Subcutaneous abdominal adipose tissue (tissue), 5 donors: ENCODE data around the gene UBASH3B.

Experiments used
- H3K27ac ChIP-seq: one replicate; pipeline ENCODE4 v1.7.0; 2013; ENCODE audit warnings: low read depth, mild to moderate bottlenecking, inconsistent platforms, low read length, moderate library complexity
- H3K27me3 ChIP-seq, 5 donors: one replicate each; pipeline ENCODE4 v1.7.0; 2013; ENCODE audit warnings: low read length in 5 of 5, inconsistent platforms in 1 of 5; ENCODE audit not compliant: control insufficient read depth in 5 of 5, insufficient read depth in 4 of 5
- H3K36me3 ChIP-seq, 5 donors: one replicate each; pipeline ENCODE4 v1.7.0; 2013; ENCODE audit warnings: low read length in 5 of 5; ENCODE audit not compliant: control insufficient read depth in 5 of 5, insufficient read depth in 5 of 5
- H3K4me1 ChIP-seq, 5 donors: one replicate each; pipeline ENCODE4 v1.7.0; 2013; ENCODE audit warnings: low read length in 5 of 5, mild to moderate bottlenecking in 3 of 5, moderate library complexity in 1 of 5; ENCODE audit not compliant: control insufficient read depth in 5 of 5, insufficient read depth in 5 of 5
- H3K4me3 ChIP-seq, 5 donors: one replicate each; pipeline ENCODE4 v1.7.0; 2013; ENCODE audit warnings: low read length in 5 of 5, low read depth in 1 of 5
- H3K9ac ChIP-seq, 5 donors: one replicate each; pipeline ENCODE4 v1.7.0; 2013; ENCODE audit warnings: low read length in 5 of 5, mild to moderate bottlenecking in 4 of 5, moderate library complexity in 3 of 5
- H3K9me3 ChIP-seq, 5 donors: one replicate each; pipeline ENCODE4 v1.7.0; 2013; ENCODE audit warnings: low read length in 5 of 5; ENCODE audit not compliant: control insufficient read depth in 5 of 5
- donor health status: healthy.
- donor health status: healthy.
- donor health status: healthy.
- donor health status: healthy.
- donor health status: healthy.

UBASH3B gene

DNA sequence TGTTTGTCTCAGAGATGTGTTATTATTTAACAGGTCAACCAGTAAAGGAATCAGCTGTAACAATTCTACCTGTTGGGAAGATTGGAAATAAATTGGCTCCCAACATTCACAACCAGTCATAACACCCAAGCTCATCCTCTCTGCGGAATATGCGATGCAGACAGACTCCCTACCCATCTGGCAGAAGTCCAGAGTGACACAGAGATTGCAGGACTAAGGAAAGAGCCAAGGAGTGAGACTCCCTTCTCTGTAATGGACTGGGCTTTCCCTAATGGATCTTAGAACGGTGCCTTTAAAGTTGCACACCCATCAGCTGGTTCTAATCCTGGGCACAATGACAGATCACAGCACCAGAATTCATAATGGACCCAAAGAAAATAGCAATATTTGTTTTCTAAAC lies 27.8 kb upstream of the UBASH3B start:
- Histone ChIP-seq H3K36me3 (no peaks in the 10 kb centered on the region), H3K9me3 (no peaks in the 10 kb centered on the region), H3K27ac (no peak overlapping the region), H3K9ac (no peak overlapping the region), H3K4me3 (no peak overlapping the region), H3K4me1 (no peaks in the 10 kb centered on the region), H3K27me3 (peaks cover 0 to 2% (median 0%) of the 10 kb centered on the region in 5 donors)

DNA sequence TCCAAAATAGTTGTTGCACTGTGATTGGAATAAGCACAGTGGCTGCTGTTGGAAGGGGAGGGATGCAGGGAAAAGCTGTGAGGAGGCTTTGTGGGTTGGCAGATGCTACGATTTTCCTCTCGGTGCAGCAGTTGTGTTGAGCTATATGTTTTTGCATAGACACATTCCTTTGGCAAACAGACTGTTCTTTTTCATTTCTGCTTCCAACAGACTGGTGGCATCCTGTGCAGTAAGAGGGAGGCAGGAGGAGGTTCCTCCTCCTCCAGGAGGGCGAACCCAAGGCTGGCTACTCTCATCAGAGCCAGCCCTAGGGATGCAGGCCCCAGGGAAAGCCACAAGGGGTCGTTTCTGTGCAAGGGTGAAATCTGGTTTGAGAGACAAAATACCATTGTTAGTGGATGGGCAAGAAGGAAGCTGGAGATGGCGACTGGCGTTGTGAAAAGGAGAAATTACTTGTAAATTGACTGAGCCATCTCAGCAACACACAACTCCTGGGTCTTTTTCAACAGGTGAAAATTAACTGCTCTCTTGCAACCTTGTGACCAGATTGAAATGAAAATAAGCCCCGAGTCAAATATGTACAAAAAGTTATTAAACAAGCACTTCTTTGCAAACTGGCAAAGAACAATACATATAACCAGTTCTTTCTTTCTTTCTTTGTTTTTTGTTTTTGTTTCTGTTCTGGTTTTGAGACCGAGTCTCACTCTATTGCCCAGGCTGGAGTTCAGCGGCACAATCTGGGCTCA lies 26.5 kb upstream of the UBASH3B start:
- Histone ChIP-seq H3K9me3 (no peaks in the 10 kb centered on the region), H3K27ac (no peak overlapping the region), H3K4me3 (no peak overlapping the region), H3K36me3 (no peaks in the 10 kb centered on the region), H3K9ac (no peak overlapping the region), H3K27me3 (peaks cover 0 to 2% (median 0%) of the 10 kb centered on the region in 5 donors), H3K4me1 (peaks cover 0 to 2% (median 0%) of the 10 kb centered on the region in 5 donors)

DNA sequence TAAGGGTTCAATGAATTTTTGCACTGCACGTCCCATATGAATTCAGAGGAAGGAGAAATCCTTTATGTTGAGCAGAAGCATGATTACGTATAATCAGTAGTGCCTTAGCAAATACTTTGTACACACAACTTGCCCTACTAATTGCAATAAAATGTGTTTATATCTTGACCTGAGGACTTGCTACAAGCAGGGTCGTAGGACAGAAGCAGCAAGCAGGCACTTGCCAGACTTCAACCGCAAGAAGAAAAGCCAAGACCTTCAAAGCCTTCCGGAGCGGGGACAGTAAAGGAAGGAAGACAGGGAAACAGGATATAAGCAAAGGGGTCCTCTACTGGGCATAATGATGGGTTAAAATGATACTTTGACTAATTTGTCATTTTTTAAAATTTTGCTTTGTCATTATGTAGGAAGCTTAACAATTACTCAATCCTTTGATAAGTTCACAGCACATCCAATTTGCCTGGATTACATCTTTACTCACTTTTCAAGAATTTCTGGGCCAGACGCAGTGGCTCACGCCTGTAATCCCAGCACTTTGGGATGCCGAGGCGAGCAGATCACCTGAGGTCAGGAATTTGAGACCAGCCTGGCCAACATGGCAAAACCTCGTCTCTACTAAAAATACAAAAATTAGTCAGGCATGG lies 23.2 kb upstream of the UBASH3B start:
- no peaks in the 10 kb centered on the region for H3K36me3 ChIP-seq
- H3K27ac ChIP-seq = no peak overlapping the region
- H3K9me3 ChIP-seq = no peaks in the 10 kb centered on the region
- H3K9ac ChIP-seq = no peak overlapping the region
- H3K27me3 ChIP-seq = peaks cover 0 to 2% (median 0%) of the 10 kb centered on the region in 5 donors
- H3K4me1 ChIP-seq = peaks cover 0 to 7% (median 0%) of the 10 kb centered on the region in 5 donors
- no peak overlapping the region for H3K4me3 ChIP-seq

DNA sequence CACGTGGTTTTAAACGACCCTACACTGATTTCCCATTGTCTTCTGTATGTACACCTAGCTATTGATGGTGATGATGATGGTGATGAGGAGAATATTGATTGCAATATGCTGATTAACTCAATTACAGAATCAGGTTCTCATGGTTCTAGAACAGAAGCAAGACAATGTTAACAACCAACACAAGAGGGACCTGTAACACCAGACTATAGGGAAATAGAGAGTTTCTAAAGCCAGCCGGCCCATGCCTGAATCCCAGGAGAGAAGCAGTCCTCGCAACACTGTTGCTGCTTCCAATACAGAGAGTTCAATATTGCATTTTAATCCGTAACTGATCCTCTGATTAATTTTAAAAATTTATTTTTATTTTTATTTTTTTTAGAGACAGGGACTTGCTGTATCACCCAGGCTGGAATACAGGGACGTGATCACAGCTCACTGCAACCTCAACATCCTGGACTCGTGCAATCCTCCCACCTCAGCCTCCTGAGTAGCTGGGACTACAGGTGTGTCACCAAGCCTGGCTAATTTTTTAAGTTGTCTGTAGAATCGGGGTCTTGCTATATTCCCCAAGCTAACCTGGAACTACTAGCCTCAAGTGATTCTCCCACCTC lies 22.2 kb upstream of the UBASH3B start:
- H3K9me3 ChIP-seq = no peaks in the 10 kb centered on the region
- H3K27ac ChIP-seq = no peak overlapping the region
- H3K4me3 ChIP-seq = no peak overlapping the region
- H3K4me1 ChIP-seq = peaks cover 0 to 11% (median 0%) of the 10 kb centered on the region in 5 donors
- peaks cover 0 to 2% (median 0%) of the 10 kb centered on the region in 5 donors for H3K27me3 ChIP-seq
- no peaks in the 10 kb centered on the region for H3K36me3 ChIP-seq
- no peak overlapping the region for H3K9ac ChIP-seq

GRCh38 chr11:122634501-122634900 lies 21.0 kb upstream of the UBASH3B start:
- no peak overlapping the region for H3K9ac ChIP-seq
- H3K27me3 ChIP-seq = peaks cover 0 to 2% (median 0%) of the 10 kb centered on the region in 5 donors
- no peaks in the 10 kb centered on the region for H3K36me3 ChIP-seq
- H3K27ac ChIP-seq = no peak overlapping the region
- H3K4me1 ChIP-seq = peaks cover 0 to 11% (median 0%) of the 10 kb centered on the region in 5 donors
- no peak overlapping the region for H3K4me3 ChIP-seq
- H3K9me3 ChIP-seq = no peaks in the 10 kb centered on the region

GRCh38 chr11:122637541-122637940 lies 18.0 kb upstream of the UBASH3B start:
- H3K27ac ChIP-seq = no peak overlapping the region
- H3K4me1 ChIP-seq = peaks cover 0 to 13% (median 1%) of the 10 kb centered on the region in 5 donors
- no peaks in the 10 kb centered on the region for H3K27me3 ChIP-seq
- no peaks in the 10 kb centered on the region for H3K9me3 ChIP-seq
- H3K9ac ChIP-seq = no peak overlapping the region
- H3K36me3 ChIP-seq = no peaks in the 10 kb centered on the region
- H3K4me3 ChIP-seq = no peak overlapping the region

- no peaks in the 10 kb centered on the region for H3K9me3 ChIP-seq
- no peak overlapping the region for H3K4me3 ChIP-seq
- no peak overlapping the region for H3K9ac ChIP-seq
- peaks cover 0 to 7% (median 7%) of the 10 kb centered on the region in 5 donors for H3K4me1 ChIP-seq
- H3K27me3 ChIP-seq = no peaks in the 10 kb centered on the region
- H3K36me3 ChIP-seq = no peaks in the 10 kb centered on the region
- peak overlapping the region; percentile 37 for H3K27ac ChIP-seq
Measured at GRCh38 chr11:122642472-122642922, 13.0 kb upstream of the UBASH3B start.

DNA sequence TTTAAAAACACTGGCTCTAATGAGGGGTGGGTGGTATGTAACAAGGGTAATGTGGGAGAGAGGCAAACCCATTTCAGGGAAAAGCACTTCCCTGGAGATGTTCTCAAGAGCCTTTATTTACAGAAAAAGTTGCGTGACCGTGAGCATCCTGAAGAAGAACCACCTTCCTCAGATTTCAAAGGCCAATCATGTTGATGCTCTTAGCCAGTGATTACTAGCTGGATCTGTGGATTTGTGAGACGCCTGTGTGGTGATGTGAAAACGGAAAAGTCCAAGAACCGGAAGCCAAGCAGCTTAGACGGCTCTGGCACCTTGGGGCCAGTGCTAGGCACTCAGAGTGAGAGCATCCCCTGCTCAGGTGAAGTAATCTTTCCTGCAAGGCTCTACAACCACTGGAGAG lies 12.6 kb upstream of the UBASH3B start:
- Histone ChIP-seq H3K27me3 (no peaks in the 10 kb centered on the region), H3K9me3 (no peaks in the 10 kb centered on the region), H3K36me3 (no peaks in the 10 kb centered on the region), H3K4me3 (no peak overlapping the region), H3K4me1 (peaks cover 0 to 10% (median 6%) of the 10 kb centered on the region in 5 donors), H3K27ac (peak overlapping the region; percentile 37), H3K9ac (no peak overlapping the region)

DNA sequence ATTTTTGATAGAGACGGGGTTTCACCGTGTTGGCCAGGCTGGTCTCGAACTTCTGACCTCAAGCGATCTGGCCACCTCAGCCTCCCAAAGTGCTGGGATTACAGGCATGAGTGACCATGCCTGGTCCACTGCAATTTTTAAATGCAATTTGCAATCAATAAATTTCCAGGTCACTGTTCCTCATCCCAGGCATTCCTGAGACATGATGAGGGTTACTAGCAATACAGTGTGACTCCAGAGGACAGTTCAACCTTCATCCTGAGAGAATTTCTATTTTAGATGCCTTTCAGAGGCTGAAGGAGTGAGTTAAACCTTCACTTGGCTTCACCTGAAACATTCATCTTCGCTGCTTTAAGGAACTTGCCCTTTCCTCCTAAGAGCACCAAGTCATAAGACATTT lies 9.7 kb upstream of the UBASH3B start:
- H3K27me3 ChIP-seq = no peaks in the 10 kb centered on the region
- H3K27ac ChIP-seq = no peak overlapping the region
- no peaks in the 10 kb centered on the region for H3K36me3 ChIP-seq
- no peak overlapping the region for H3K9ac ChIP-seq
- peaks cover 0 to 10% (median 6%) of the 10 kb centered on the region in 5 donors for H3K4me1 ChIP-seq
- H3K9me3 ChIP-seq = no peaks in the 10 kb centered on the region
- no peak overlapping the region for H3K4me3 ChIP-seq
